PFSK-1 (cell line): ENCODE results near the gene NHSL2.

ENCODE experiments used
- POLR2AphosphoS5 ChIP-seq: IDR thresholded peaks from 2 replicates; pipeline ENCODE4 v1.6.1; 2012; ENCODE audit warnings: low read depth, mild to moderate bottlenecking, control low read depth, low read length, moderate library complexity
- SIN3A ChIP-seq: IDR thresholded peaks from 2 replicates; pipeline ENCODE4 v1.6.1; 2012; ENCODE audit warnings: mild to moderate bottlenecking, low read length, moderate library complexity, borderline replicate concordance; ENCODE audit not compliant: insufficient read depth
- TAF1 ChIP-seq: IDR thresholded peaks from 2 replicates; pipeline ENCODE4 v1.6.1; 2012; ENCODE audit warnings: low read length, control low read depth, borderline replicate concordance; ENCODE audit not compliant: insufficient read depth

- TF ChIP-seq SIN3A (no peak), POLR2AphosphoS5 (no peak), TAF1 (no peak)
These were observed 25.5 kb upstream of the NHSL2 start for GRCh38 chrX:71885099-71885498.
